ENCODE results near the gene ELF5.

DNA sequence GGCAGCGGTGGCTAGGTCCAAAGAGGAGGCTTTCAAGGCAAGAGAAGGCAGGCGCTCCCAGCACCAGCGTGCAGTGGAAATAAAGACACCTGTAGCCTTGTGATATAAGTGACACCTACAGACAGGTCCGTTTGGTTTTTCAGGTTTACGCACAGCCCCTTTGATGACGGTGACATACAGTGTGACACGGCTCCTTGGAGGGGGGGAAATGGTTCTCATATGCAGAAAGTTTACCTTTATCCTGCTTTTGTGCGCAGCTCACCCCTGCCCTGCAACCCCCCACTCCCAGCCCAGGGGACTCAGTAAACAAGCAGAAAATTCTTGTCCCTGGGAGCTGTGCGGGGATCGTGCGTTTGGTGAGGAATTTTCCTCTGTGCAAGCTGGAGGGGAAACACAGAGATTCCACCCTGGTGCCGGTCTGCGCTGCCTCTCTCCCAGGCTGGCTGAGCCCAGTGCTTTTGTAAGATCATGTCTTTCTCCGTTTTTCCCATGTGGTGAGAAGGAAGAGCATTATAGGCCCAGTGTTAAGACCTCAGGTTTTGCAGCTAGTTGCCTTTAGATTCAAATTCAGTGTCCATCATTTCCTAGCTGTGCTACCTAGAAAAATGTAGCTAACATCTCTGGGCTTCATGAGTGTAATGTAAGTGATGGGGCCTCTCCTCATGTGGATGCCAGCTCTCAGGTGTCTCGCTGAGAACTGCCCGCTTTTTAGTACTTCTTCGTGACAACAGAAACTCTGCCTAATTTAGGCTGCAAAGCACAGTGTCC, at the start of gene ELF5:
- TF ChIP-seq EZH2 (IDR thresholded peaks at IDR 0.05; ENCODE audit: insufficient read depth, poor library complexity, severe bottlenecking) (no peak), EZH2phosphoT487 (IDR thresholded peaks at IDR 0.05; ENCODE audit: insufficient read depth, low read depth) (no peak)
